Epithelial cell of esophagus (primary cell): ENCODE results near the gene TMEM107.
A peak's percentile ranks its signal among the peaks of the same experiment; 100 is the strongest.

Source experiments
- DNase-seq: peaks from one replicate; pipeline ENCODE4 v3.0.0; 2010; ENCODE audit warnings: low read depth
- H3K4me3 ChIP-seq: 2 replicates; pipeline ENCODE4 v1.5.1; 2011; ENCODE audit warnings: mild to moderate bottlenecking, low read length, control low read depth
- TF ChIP-seq, protein P1 (sequence below): IDR thresholded peaks from 2 replicates; pipeline ENCODE4 v1.5.1; 2011; ENCODE audit warnings: low read depth, mild to moderate bottlenecking, low read length, control low read depth, inconsistent platforms; ENCODE audit not compliant: insufficient read depth; ENCODE audit errors: missing control alignments

The TMEM107 gene

DNA sequence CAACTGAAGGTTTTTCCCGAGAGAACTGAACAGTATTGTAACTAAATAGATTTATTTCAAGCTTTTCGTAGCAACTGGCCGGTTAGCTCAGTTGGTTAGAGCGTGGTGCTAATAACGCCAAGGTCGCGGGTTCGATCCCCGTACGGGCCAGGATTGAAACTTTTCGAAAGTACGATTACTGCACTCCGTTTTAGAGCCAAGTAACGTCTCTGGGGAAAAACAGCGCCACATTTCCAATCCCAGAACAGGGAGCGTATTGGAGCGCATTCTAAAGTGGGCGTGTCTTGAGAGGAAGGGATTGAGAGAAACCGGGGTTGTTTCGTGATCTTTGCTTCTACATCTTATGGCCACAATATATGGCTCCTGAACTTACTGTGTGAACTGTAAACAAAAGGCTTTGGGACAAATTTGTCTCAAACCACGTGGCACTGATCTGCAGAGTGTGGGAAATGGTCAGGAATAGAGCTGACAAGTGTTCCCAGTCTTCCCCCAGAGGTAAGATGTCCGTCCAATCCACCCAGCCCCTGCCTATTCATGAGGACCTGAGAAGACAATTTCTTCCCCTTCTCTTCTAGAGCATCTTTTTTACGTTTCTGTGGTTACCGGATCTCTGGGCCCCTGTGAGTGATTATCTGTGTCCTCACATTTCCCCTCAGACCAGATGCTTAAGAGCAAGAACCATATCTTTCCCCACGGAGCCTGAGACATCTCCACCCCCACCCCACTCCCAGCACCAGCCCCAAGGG is 11.5 kb upstream of the TMEM107 start:
- DNase-seq: peak; percentile 98
- TF ChIP-seq, protein P1, sequence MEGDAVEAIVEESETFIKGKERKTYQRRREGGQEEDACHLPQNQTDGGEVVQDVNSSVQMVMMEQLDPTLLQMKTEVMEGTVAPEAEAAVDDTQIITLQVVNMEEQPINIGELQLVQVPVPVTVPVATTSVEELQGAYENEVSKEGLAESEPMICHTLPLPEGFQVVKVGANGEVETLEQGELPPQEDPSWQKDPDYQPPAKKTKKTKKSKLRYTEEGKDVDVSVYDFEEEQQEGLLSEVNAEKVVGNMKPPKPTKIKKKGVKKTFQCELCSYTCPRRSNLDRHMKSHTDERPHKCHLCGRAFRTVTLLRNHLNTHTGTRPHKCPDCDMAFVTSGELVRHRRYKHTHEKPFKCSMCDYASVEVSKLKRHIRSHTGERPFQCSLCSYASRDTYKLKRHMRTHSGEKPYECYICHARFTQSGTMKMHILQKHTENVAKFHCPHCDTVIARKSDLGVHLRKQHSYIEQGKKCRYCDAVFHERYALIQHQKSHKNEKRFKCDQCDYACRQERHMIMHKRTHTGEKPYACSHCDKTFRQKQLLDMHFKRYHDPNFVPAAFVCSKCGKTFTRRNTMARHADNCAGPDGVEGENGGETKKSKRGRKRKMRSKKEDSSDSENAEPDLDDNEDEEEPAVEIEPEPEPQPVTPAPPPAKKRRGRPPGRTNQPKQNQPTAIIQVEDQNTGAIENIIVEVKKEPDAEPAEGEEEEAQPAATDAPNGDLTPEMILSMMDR: no peak
- peak overlapping the region; percentile 89 for H3K4me3 ChIP-seq

DNA sequence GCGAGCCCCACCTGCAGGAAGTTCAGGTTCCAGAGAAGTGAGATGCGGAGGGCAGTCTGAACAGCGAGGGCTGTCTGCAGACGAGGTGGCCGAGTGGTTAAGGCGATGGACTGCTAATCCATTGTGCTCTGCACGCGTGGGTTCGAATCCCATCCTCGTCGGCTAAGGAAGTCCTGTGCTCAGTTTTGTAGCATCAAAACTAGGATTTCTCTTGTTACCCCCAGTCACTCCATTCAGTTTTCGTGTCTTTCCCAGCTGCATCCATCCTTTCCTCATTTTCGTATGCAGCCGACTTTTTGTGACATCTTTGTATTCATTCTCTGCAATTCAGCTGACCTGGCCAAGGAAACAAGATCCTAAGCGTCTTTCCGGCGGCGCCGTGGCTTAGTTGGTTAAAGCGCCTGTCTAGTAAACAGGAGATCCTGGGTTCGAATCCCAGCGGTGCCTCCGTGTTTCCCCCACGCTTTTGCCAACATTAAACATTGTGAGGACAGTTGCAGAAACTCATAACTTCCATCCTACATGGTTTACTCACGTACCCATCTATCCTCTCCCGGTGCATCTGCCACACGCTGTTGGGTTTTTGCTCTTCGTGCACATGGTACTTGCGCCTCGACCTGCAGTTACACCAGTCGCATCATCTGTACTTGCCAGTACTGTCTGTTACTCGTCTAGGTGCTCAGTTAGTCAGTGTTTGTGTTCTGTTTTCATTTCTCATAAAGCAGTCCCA is 10.8 kb upstream of the TMEM107 start:
- DNase-seq: peak; percentile 93
- peak overlapping the region; percentile 89 for H3K4me3 ChIP-seq
- TF ChIP-seq, protein P1: peak; percentile 45

DNA sequence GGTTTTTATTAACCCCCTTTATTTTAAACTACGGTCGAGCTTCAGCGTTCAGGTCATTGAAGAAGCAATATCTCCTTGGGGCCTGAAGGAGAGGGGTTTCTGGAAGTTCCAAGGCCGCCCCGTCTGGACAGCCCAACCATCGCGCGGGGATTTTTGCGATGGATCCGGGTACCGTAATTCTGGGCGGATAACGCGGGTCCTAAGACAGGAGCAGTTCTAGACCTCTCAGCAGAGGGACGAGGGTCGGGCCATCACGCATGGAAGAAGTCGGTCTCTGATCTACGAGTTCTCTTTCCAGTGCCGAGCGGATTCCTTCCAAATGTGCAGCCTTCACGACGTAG is 10.2 kb upstream of the TMEM107 start:
- TF ChIP-seq, protein P1: no peak
- DNase-seq: no peak
- H3K4me3 ChIP-seq: peak overlapping the region; percentile 89

DNA sequence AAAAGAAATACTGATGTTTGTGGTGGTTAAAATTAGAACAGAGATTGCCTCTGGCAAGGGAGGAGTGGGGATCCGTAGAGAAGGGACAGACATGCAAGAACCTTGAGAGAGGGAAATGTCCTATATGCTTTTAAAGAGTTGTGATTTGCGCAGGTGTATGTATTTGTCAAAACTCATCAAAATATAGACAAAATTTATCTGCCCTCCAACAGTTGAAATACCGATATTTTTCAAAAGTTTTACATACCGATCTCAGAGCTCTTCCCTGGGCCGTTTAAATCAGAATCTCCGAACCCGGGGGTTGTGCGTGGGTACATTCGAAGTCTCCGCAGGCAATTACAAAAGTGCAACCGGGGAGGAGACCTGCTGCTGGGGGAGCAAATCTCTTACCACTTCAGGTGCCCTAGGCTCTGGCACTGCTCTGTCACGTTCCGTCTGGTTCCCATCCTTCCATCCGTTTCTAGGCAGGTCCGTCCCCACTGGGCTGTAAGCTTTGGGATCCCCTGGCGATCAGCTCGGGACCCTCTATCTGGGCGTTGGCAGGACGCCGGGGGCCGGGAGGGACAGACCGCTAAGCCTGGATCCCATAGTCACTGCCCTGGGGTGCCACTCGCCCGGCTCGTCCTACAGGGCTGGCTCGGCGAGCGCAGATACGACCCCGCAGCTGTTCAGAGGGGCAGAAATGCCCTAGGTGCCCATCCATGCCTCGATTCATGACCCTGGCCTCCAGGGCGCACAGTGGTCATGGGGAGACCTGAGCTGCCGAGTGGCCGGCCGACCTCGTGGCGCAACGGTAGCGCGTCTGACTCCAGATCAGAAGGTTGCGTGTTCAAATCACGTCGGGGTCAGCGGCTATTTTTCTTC is 9.6 kb upstream of the TMEM107 start:
- TF ChIP-seq, protein P1: no peak
- peak overlapping the region; percentile 89 for H3K4me3 ChIP-seq
- peak; percentile 68 for DNase-seq

DNA sequence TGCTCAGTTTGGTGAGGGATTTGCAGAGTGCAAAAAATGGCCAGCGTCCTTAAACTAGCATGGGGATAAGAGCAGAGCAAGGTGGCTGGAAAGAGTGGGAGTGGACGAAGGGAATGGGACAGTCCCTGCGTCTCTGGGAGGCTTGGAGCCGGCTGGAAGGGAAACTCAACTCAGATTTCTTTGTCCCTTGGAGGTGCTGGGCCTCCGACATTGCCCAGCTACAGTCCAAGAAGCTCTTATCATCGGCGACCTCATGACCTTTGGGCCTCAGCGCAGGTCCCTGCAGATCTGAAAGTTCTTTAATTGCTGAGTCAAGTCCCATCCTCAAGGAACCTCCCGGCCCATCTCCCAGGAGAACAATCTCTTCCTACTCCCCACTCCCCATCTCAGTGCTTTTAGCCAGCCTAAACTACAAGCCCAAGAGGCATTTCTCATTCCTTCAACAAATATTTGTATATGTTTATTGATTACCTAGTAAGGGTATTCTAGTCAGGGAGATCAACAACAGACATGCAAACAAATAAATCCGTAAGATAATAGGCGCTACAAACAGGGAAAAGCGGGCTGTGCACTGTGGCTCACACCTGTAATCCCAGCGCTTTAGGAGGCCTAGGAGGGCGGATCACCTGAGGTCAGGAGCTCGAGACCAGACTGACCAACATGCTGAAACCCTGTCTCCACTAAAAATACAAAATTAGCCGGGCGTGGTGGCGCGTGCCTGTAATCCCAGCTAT is 985 bp upstream of the TMEM107 start:
- no peak for DNase-seq
- TF ChIP-seq, protein P1: no peak
- peak overlapping the region; percentile 80 for H3K4me3 ChIP-seq

DNA sequence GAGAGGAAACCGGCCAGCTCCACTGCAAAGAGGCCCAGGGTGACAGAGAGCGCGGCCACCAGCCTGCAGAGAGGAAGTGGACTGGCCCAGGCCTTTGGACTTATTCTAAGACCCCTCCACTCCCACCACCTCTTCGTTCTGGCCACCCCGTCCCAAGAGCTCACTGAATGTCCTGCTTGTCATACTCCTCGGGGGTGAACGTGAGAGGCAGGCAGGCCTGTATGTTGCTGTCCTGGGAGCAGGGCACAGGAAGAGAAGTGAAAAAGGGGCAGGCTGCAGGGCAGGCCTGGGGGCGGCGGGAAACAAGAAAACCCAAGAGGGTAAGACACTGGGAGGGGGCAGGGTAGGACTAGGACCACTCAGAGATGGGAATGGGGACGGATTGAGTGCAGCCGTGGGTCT is 384 bp downstream of the TMEM107 start:
- TF ChIP-seq, protein P1: no peak
- no peak for DNase-seq
- peak overlapping the region; percentile 80 for H3K4me3 ChIP-seq
